ENCODE measurements around the gene PITPNC1. TPM values are rescaled to one million over a fixed set of nuclear protein-coding genes. Genes with fewer than 3 reads are reported as not detected.

PITPNC1 gene
- total RNA-seq, 1 donor from 2014 or later: 39.7 TPM

DNA sequence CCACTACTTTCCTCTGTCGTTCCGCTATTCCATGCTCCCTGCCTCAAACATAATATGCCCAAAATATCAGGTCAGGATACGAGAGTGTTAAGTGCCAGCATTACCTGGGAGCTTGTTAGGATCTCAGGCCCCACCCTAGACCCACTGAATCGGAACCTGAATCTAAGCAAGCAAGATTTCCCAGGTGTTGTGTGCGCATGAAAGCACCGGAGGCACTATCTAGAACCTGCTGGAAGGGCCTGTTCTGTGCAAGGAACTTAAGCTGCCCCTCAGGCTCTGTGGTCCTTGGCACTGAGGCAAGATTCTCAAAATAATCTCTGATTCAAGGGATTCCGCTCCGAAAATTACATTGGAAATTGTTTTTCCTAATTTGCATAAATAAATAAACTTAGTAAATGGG, 233.0 kb downstream of the PITPNC1 start:
- H3K4me1 Mint-ChIP-seq (ENCODE audit: unreplicated experiment): peaks cover 3% of the 10 kb centered on the region
- no peaks in the 10 kb centered on the region for H3K9me3 Mint-ChIP-seq (ENCODE audit: unreplicated experiment)
- no peak overlapping the region for H3K4me3 Mint-ChIP-seq (ENCODE audit: unreplicated experiment)
- peaks cover 4% of the 10 kb centered on the region for H3K36me3 Mint-ChIP-seq (ENCODE audit: low read depth, unreplicated experiment)
- no peak overlapping the region for H3K27ac Mint-ChIP-seq (ENCODE audit: unreplicated experiment)
- no peak for TF ChIP-seq CTCF (IDR thresholded peaks at IDR 0.05; ENCODE audit: unreplicated experiment)
- peaks cover 2% of the 10 kb centered on the region for H3K27me3 Mint-ChIP-seq (ENCODE audit: unreplicated experiment)
- no peak for DNase-seq (ENCODE audit: low spot score)

- H3K4me3 Mint-ChIP-seq (ENCODE audit: unreplicated experiment): no peak overlapping the region
- no peak overlapping the region for H3K27ac Mint-ChIP-seq (ENCODE audit: unreplicated experiment)
- H3K27me3 Mint-ChIP-seq (ENCODE audit: unreplicated experiment): peaks cover 2% of the 10 kb centered on the region
- no peak for TF ChIP-seq CTCF (IDR thresholded peaks at IDR 0.05; ENCODE audit: unreplicated experiment)
- H3K9me3 Mint-ChIP-seq (ENCODE audit: unreplicated experiment): no peaks in the 10 kb centered on the region
- DNase-seq (ENCODE audit: low spot score): no peak
- peaks cover 3% of the 10 kb centered on the region for H3K4me1 Mint-ChIP-seq (ENCODE audit: unreplicated experiment)
- H3K36me3 Mint-ChIP-seq (ENCODE audit: low read depth, unreplicated experiment): peaks cover 4% of the 10 kb centered on the region
These were observed 236.9 kb downstream of the PITPNC1 start for GRCh38 chr17:67613961-67614360.

DNA sequence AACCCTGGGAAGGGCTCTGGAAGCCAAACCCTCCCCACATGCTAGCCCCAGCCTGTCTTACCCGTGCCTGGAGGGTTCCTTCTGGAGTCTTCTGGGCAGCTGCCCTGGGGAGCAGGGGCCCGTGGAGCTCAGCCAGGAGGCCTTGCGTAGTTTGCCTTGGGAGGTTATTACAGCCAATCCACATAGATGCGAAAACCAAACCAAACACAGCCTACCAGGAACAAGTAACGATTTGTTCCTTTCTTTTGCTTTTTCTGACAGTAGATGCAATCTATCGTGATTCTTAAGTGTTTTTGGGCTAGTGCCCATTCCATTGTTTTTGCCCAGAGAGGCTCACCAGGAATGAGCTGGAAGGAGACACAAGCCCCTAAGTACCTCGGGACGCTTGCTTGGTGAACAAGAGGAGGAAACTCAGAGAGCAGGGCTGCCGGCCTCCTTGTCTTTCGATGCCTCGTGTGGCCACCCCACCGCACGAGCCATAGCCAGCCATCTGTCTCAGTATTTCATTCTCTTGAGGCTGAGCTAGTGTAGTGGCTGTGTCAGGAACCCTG, 238.0 kb downstream of the PITPNC1 start:
- no peak for DNase-seq (ENCODE audit: low spot score)
- H3K27ac Mint-ChIP-seq (ENCODE audit: unreplicated experiment): no peak overlapping the region
- peaks cover 3% of the 10 kb centered on the region for H3K4me1 Mint-ChIP-seq (ENCODE audit: unreplicated experiment)
- TF ChIP-seq CTCF (IDR thresholded peaks at IDR 0.05; ENCODE audit: unreplicated experiment): no peak
- H3K9me3 Mint-ChIP-seq (ENCODE audit: unreplicated experiment): no peaks in the 10 kb centered on the region
- H3K36me3 Mint-ChIP-seq (ENCODE audit: low read depth, unreplicated experiment): peaks cover 5% of the 10 kb centered on the region
- H3K4me3 Mint-ChIP-seq (ENCODE audit: unreplicated experiment): no peak overlapping the region
- peaks cover 2% of the 10 kb centered on the region for H3K27me3 Mint-ChIP-seq (ENCODE audit: unreplicated experiment)

DNA sequence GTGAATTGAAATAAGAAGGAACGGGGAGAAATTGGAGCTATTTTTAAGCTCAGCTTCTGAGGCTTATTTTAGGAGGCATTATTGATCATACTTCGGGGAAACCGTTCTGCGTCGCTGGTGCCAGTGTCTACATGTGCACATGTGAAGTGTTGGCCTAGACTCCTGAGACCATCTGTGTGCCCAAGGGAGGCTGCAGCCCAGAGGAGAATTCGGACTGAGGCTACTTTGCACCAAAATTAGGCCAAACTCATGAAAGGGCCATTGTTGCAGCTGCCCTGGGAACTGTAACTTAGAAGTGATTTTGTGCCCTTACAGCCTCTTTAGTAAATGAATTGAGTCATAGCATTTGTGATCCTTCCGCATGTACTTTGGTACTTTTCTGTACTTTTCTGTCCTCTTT, 238.7 kb downstream of the PITPNC1 start:
- TF ChIP-seq CTCF (IDR thresholded peaks at IDR 0.05; ENCODE audit: unreplicated experiment): no peak
- H3K4me3 Mint-ChIP-seq (ENCODE audit: unreplicated experiment): no peak overlapping the region
- H3K27ac Mint-ChIP-seq (ENCODE audit: unreplicated experiment): no peak overlapping the region
- no peaks in the 10 kb centered on the region for H3K9me3 Mint-ChIP-seq (ENCODE audit: unreplicated experiment)
- peaks cover 3% of the 10 kb centered on the region for H3K4me1 Mint-ChIP-seq (ENCODE audit: unreplicated experiment)
- peaks cover 2% of the 10 kb centered on the region for H3K27me3 Mint-ChIP-seq (ENCODE audit: unreplicated experiment)
- no peak for DNase-seq (ENCODE audit: low spot score)
- H3K36me3 Mint-ChIP-seq (ENCODE audit: low read depth, unreplicated experiment): peaks cover 7% of the 10 kb centered on the region

GRCh38 chr17:67617304-67617899, 240.3 kb downstream of the PITPNC1 start:
- Mint-ChIP-seq H3K36me3 (ENCODE audit: low read depth, unreplicated experiment) (peaks cover 7% of the 10 kb centered on the region), H3K4me3 (ENCODE audit: unreplicated experiment) (no peak overlapping the region), H3K4me1 (ENCODE audit: unreplicated experiment) (no peaks in the 10 kb centered on the region), H3K27ac (ENCODE audit: unreplicated experiment) (no peak overlapping the region), H3K9me3 (ENCODE audit: unreplicated experiment) (no peaks in the 10 kb centered on the region), H3K27me3 (ENCODE audit: unreplicated experiment) (peaks cover 2% of the 10 kb centered on the region)
- no peak for TF ChIP-seq CTCF (IDR thresholded peaks at IDR 0.05; ENCODE audit: unreplicated experiment)
- no peak for DNase-seq (ENCODE audit: low spot score)
